Mucosa of rectum (tissue), 2 donors: ENCODE measurements around the gene TPSB2.
"Not testable (repeated sequence)": the region's sequence is repeated elsewhere in the genome, so short reads cannot be mapped to it uniquely, and the experiment has no call there.

Experiments
- H3K27ac ChIP-seq, 2 donors: one replicate each; pipeline ENCODE4 v1.7.0; 2013; ENCODE audit warnings: inconsistent platforms in 2 of 2, low read depth in 2 of 2, low read length in 2 of 2
- H3K27me3 ChIP-seq, 2 donors: one replicate each; pipeline ENCODE4 v1.7.0; 2013; ENCODE audit warnings: low read length in 2 of 2; ENCODE audit not compliant: control insufficient read depth in 2 of 2, insufficient read depth in 2 of 2
- H3K36me3 ChIP-seq, 2 donors: one replicate each; pipeline ENCODE4 v1.7.0; 2013; ENCODE audit warnings: low read length in 2 of 2; ENCODE audit not compliant: control insufficient read depth in 2 of 2, insufficient read depth in 2 of 2
- H3K4me1 ChIP-seq, 2 donors: one replicate each; pipeline ENCODE4 v1.7.0; 2013; ENCODE audit warnings: low read length in 2 of 2, mild to moderate bottlenecking in 1 of 2; ENCODE audit not compliant: control insufficient read depth in 2 of 2, insufficient read depth in 2 of 2
- H3K4me3 ChIP-seq, 2 donors: one replicate each; pipeline ENCODE4 v1.7.0; 2013; ENCODE audit warnings: low read length in 2 of 2
- H3K9ac ChIP-seq, 2 donors: one replicate each; pipeline ENCODE4 v1.7.0; 2013; ENCODE audit warnings: low read length in 2 of 2, low read depth in 1 of 2, mild to moderate bottlenecking in 1 of 2
- H3K9me3 ChIP-seq, 2 donors: one replicate each; pipeline ENCODE4 v1.7.0; 2013; ENCODE audit warnings: low read length in 2 of 2; ENCODE audit not compliant: control insufficient read depth in 2 of 2
- donor health status: healthy.
- donor health status: Normal muscosa, but diverticular disease.

The TPSB2 gene

DNA sequence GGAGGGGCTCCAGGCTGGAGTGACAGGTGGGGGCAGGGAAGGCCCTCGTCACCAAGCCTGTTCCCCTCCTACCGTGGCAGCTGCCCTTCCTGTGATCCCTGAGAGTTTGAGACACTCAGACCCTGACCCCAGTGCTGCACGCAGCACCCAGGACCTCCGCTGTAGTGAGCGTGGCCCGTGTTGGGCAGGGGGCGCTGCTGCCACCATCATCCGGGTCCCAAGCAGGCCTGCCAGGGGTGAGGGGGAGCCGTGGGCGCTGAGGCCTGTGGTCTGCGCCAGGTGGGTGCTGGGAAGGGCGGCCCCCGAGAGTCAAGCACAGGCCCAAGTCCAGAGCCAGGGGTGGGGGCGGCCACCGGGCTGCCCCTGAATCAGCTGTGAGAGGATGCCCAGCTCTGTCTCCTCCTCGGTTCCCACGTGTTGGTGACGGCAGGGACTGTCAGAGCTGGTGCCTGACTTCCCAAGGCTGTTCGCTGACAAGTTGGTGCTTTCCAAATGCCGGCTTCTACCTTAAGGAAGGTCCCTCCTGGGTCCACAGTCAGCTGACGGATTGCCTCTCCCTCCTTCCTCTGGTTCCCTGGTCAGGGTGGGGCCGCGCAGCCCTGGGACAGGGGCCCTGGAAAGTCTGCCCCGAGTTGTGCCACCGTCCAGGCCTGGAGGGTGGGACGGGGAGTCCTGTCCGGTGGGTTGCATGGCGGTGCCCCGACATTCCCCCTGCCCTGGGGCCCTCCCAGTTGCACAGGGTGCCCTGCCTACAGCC, 36.0 kb downstream of the TPSB2 start:
- Histone ChIP-seq H3K27me3 (peaks cover 0 to 2% of the 10 kb centered on the region in 2 donors), H3K9ac (no peak overlapping the region), H3K9me3 (no peaks in the 10 kb centered on the region), H3K36me3 (no peaks in the 10 kb centered on the region), H3K4me1 (peaks cover 0 to 2% of the 10 kb centered on the region in 2 donors), H3K4me3 (no peak overlapping the region), H3K27ac (no peak overlapping the region)

DNA sequence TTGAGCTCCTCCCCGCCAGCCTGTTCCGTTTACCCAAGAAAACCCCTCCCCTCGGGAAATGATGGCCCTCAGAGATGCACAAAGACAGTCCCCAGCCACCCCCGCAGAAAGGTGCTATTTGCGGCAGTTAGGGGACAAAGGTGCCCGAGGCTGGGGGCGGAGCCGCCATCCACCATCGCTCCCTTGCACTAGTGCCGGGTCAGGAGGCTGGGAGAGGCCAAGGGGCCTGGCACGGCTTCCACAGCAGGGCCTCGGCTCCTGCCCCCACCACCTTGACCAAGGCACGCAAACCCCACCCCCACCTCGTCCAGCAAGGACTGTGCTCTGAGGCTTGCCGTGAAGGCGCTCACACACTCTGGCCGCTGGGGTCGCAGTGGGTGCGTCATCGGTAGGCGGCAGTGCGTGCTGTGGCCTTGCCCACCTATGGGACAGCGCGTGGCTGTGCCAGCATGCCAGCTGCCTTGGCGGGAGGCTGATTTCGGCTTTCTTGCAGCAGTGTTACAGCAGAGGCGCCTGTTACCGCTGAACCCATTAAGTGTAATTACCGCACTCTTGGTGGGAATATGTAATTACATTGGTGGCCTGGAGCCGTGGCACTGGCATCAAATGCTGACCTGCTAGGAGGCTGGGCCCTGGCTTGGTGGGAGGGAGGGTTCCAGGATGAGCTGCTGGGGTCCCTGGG, 36.7 kb downstream of the TPSB2 start:
- Histone ChIP-seq H3K36me3 (no peaks in the 10 kb centered on the region), H3K4me1 (peaks cover 0 to 2% of the 10 kb centered on the region in 2 donors), H3K27ac (no peak overlapping the region), H3K4me3 (no peak overlapping the region), H3K27me3 (peaks cover 0 to 2% of the 10 kb centered on the region in 2 donors), H3K9ac (no peak overlapping the region), H3K9me3 (no peaks in the 10 kb centered on the region)

DNA sequence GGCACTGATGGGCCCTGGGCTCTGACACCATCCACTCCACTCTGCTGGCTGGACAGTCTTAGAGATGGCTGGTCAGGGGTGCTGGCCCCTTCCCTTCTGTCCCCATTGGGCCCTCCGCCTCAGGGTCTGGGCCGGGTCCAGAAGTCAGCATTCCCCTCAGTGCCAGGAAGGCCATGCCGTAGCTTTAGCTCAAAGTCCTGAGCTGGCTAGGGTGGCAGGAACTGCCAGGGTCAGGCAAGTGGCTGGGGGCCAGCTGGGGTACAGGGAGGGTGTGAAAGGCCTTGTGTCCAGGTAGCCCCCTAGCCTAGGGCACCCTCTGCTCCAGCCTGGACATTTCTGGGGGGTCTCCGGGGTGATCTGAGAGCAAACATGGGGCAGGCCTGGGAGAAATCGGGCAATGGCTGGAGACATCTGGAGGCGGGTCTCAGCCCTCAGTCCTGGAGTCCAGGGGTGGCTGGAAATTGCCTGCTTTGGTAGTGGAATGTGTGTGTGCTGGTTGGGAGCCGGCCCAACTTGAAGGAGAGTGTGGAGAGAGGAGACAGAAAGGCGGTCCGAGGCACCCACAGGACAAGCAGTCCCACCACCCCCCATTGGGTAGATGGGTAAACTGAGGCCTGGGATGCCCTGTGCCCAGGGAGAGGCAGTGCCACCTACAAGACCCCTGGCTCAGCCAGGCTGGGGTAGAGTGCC, 37.5 kb downstream of the TPSB2 start:
- no peaks in the 10 kb centered on the region for H3K36me3 ChIP-seq
- H3K9me3 ChIP-seq = no peaks in the 10 kb centered on the region
- H3K4me3 ChIP-seq = no peak overlapping the region
- H3K27me3 ChIP-seq = peaks cover 0 to 2% of the 10 kb centered on the region in 2 donors
- no peak overlapping the region for H3K27ac ChIP-seq
- peaks cover 0 to 2% of the 10 kb centered on the region in 2 donors for H3K4me1 ChIP-seq
- no peak overlapping the region for H3K9ac ChIP-seq

DNA sequence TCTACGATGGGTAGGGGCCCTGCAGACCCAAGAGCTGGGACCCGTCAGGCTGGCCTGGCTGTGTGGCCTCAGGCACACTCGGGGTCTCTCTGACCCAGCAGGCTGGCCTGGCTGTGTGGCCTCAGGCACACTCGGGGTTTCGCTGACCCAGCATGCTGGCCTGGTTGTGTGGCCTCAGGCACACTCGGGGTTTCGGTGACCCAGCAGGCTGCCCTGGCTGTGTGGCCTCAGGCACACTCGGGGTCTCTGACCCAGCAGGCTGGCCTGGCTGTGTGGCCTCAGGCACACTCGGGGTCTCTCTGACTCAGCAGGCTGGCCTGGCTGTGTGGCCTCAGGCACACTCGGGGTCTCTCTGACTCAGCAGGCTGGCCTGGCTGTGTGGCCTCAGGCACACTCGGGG, 39.2 kb downstream of the TPSB2 start:
- not testable (repeated sequence) for H3K36me3 ChIP-seq, H3K9me3 ChIP-seq, H3K4me3 ChIP-seq, H3K9ac ChIP-seq, H3K27me3 ChIP-seq, H3K27ac ChIP-seq, H3K4me1 ChIP-seq

DNA sequence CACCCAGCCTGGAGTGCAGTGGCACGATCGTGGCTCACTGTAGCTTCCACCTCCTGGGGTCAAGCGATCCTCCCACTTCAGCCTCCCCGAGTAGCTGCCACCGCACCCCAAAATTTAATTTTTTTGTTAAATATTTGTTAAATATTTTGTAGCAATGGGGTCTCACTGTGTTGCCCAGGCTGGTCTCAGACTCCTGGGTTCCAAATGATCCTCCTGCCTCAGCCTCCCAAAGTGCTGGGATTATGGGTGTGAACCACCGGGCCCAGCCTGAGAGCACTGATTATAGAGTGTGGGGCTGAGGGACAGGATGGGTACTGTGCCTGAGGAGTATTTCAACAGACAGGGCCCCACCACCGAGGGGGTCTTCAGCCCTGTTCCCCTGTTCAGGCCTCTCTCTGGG, 40.5 kb downstream of the TPSB2 start:
- Histone ChIP-seq H3K9ac (no peak overlapping the region), H3K36me3 (no peaks in the 10 kb centered on the region), H3K27ac (no peak overlapping the region), H3K4me3 (no peak overlapping the region), H3K4me1 (peaks cover 0 to 2% of the 10 kb centered on the region in 2 donors), H3K9me3 (no peaks in the 10 kb centered on the region), H3K27me3 (peaks cover 0 to 2% of the 10 kb centered on the region in 2 donors)

DNA sequence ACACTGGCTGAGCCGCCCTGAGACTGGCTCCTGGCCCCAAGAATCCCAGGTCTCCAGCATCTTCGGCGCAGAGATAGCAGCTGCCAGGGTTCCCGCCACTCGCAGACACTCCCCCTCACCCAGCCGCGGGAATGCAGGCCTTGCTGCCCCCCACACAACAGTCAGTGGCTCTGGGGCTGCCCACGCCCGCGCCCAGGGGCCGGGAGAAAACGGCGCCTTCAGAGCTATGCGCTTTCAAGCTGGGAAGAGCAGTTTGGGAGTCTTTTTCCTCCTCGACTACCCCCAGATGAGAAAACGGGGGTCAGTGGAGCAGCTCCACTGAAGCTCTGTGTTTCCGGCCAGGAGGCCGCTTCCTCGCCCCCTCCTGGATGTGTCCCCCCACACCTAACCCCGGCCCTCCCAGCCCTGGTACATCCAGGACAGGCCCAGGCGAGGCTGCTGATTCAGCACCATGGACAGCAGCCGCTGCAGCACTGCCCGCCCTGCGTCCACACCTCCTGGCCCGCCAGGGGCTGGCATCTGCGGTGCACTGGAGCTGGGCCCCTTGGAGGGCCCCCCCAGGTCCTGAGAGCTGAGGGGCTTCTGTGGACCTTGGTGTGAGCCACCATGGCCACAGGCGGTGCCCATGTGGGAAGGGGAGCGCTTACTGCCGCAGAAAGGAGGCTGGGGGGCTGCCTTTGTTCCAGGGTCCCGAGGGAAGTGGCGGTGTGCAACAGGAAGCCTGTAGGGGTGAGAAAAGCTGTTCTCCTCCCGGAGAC, 41.4 kb downstream of the TPSB2 start:
- Histone ChIP-seq H3K4me1 (peaks cover 0 to 2% of the 10 kb centered on the region in 2 donors), H3K4me3 (no peak overlapping the region), H3K27ac (no peak overlapping the region), H3K9ac (no peak overlapping the region), H3K36me3 (no peaks in the 10 kb centered on the region), H3K9me3 (no peaks in the 10 kb centered on the region), H3K27me3 (peaks cover 0 to 2% of the 10 kb centered on the region in 2 donors)

DNA sequence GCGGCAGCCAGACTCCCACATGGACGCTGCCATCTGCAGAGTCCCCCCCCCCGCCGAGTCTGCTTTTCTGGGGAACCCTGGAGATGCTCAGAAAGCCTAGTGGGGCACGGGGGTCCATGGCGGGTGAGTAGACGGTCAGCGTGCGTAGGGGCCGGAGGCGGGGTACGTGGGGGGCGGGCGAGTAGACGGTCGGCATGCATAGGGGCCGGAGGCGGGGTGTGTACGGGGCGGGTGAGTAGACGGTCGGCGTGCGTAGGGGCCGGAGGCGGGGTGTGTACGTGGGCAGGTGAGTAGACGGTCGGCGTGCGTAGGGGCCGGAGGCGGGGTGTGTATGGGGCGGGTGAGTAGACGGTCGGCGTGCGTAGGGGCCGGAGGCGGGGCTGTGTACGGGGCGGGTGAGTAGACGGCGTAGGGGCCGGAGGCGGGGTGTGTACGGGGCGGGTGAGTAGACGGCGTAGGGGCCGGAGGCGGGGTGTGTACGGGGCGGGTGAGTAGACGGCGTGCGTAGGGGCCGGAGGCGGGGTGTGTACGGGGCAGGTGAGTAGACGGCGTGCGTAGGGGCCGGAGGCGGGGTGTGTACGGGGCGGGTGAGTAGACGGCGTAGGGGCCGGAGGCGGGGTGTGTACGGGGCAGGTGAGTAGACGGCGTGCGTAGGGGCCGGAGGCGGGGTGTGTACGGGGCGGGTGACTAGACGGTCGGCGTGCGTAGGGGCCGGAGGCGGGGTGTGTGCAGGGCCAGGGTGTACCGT, 44.4 kb downstream of the TPSB2 start:
- H3K27ac ChIP-seq, H3K27me3 ChIP-seq, H3K4me3 ChIP-seq: not testable (repeated sequence)

DNA sequence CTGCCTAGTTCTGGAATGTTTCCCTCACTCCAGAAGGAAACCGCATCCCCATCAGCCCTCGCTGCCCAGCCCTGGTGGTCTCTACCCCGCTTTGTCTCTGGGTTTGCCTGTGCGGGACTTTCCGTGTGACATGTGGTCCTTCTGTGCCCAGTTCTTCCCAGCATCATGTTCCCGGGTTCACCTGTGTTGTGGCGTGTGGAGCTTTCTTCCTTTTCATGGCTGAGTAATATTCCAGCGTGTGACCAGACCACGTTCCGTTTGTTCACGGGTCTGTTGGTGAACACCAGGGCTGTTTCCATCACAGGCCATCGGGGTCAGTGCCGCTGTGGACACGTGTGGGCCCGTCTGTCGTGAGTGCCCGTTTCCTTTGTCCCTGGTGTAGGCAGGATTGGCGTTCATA, 45.0 kb downstream of the TPSB2 start:
- no peak overlapping the region for H3K9ac ChIP-seq
- no peak overlapping the region for H3K4me3 ChIP-seq
- no peaks in the 10 kb centered on the region for H3K9me3 ChIP-seq
- no peak overlapping the region for H3K27ac ChIP-seq
- no peaks in the 10 kb centered on the region for H3K27me3 ChIP-seq
- H3K4me1 ChIP-seq = peaks cover 7% of the 10 kb centered on the region in 2 donors
- no peaks in the 10 kb centered on the region for H3K36me3 ChIP-seq

More for the DNA sequence above, 44.4 kb downstream of the TPSB2 start:
- H3K4me1 ChIP-seq, H3K9ac ChIP-seq, H3K36me3 ChIP-seq, H3K9me3 ChIP-seq: not testable (repeated sequence)

DNA sequence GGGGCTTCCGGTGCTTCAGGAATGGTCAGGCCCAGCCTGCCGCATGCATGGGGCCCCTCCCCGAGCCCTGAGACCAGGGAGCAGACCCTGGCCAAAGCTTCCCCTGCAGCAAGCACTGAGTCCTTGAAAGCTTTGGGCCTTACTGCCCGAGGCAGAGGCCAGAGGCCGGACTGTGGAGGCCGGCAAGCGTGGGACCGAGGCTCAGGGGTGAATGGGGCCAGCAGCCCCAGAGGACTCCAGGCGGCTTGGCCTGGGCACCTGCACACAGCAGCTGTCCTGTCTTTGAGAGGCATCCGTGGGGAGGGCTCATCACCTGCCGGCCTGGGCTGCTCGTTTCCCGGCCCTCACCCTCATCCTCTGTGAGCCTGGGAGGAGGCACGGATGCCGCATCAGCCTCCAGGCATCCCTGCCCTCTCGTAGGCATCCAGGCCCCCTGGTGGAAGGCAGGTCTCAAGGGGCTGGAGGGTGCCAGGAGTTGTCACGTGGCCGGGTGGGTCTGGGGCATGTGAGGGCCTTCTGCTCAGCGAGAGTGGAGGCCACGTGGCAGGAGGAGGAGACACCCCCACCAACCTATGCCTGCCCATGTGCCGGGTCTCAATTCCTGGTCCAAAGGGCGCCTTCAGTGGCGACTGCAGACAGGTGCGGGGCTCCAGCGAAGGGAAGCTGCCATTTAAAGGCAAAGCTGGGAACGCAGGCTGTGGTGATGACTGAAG, 45.7 kb downstream of the TPSB2 start:
- H3K9me3 ChIP-seq = no peaks in the 10 kb centered on the region
- H3K36me3 ChIP-seq = no peaks in the 10 kb centered on the region
- H3K27me3 ChIP-seq = no peaks in the 10 kb centered on the region
- H3K4me3 ChIP-seq = no peak overlapping the region
- no peak overlapping the region for H3K9ac ChIP-seq
- H3K4me1 ChIP-seq = peaks cover 7% of the 10 kb centered on the region in 2 donors
- H3K27ac ChIP-seq = no peak overlapping the region
